ENCODE results near the gene LAG3.

DNA sequence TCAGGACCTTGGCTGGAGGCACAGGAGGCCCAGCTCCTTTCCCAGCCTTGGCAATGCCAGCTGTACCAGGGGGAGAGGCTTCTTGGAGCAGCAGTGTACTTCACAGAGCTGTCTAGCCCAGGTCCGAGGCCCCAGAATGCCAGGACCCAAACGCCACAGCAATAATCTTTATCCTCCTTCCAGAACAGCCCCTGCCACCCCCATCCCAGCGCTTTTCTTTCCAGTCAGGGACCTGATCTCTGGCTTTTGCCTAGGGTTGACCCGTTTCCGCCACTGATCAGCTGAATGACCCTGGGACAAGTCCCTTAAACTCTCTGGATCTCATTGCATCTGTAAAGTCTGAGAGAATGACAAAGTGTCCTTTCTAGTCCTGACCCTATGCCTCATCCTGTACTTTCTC, 5.1 kb downstream of the LAG3 start:
- TF ChIP-seq, protein P1, sequence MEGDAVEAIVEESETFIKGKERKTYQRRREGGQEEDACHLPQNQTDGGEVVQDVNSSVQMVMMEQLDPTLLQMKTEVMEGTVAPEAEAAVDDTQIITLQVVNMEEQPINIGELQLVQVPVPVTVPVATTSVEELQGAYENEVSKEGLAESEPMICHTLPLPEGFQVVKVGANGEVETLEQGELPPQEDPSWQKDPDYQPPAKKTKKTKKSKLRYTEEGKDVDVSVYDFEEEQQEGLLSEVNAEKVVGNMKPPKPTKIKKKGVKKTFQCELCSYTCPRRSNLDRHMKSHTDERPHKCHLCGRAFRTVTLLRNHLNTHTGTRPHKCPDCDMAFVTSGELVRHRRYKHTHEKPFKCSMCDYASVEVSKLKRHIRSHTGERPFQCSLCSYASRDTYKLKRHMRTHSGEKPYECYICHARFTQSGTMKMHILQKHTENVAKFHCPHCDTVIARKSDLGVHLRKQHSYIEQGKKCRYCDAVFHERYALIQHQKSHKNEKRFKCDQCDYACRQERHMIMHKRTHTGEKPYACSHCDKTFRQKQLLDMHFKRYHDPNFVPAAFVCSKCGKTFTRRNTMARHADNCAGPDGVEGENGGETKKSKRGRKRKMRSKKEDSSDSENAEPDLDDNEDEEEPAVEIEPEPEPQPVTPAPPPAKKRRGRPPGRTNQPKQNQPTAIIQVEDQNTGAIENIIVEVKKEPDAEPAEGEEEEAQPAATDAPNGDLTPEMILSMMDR (IDR thresholded peaks at IDR 0.05 in 8 of 11, conservative IDR thresholded peaks at IDR 0.05 in 3 of 11) = no peak
- TF ChIP-seq POLR2A (IDR thresholded peaks at IDR 0.05) (no peak), POLR2AphosphoS5 (IDR thresholded peaks at IDR 0.05) (no peak)

Measured in spleen (tissue), 7 donors.